Lung (tissue), 12 donors: ENCODE data around the gene BHMT2. TPM values are rescaled to one million over a fixed set of nuclear protein-coding genes. Genes with fewer than 3 reads are reported as not detected.

Experiments used
- ATAC-seq: fragments of 200-7000 bp; cut with Tn5 transposase; one replicate; pipeline ENCODE4 v1.9.1; 2020; ENCODE audit warnings: moderate number of reproducible peaks; ENCODE audit not compliant: insufficient read depth, low FRiP score
- DNase-seq, 3 donors: peaks; one replicate each; pipeline ENCODE4 v3.0.0-alpha.2; 2013 to 2017
- H3K27ac ChIP-seq, 2 donors: one replicate each; pipeline ENCODE4 v1.5.1; 2013; ENCODE audit warnings: mild to moderate bottlenecking in 2 of 2, moderate library complexity in 2 of 2, control low read depth in 1 of 2, inconsistent platforms in 1 of 2, low read depth in 1 of 2, low read length in 1 of 2
- H3K27me3 ChIP-seq, 3 donors: one replicate each; pipeline ENCODE4 v1.5.1; 2013; ENCODE audit warnings: low read length in 2 of 3; ENCODE audit not compliant: control insufficient read depth in 3 of 3, insufficient read depth in 3 of 3
- H3K36me3 ChIP-seq, 4 donors: one replicate each; pipeline ENCODE4 v1.5.1; 2013; ENCODE audit warnings: low read length in 4 of 4, mild to moderate bottlenecking in 1 of 4, moderate library complexity in 1 of 4; ENCODE audit not compliant: control insufficient read depth in 4 of 4, insufficient read depth in 4 of 4
- H3K4me1 ChIP-seq, 5 donors: one replicate each; pipeline ENCODE4 v1.5.1; 2013; ENCODE audit warnings: low read length in 5 of 5, mild to moderate bottlenecking in 2 of 5, moderate library complexity in 1 of 5; ENCODE audit not compliant: control insufficient read depth in 5 of 5, insufficient read depth in 5 of 5
- H3K4me3 ChIP-seq: one replicate; pipeline ENCODE4 v1.5.1; 2013; ENCODE audit warnings: mild to moderate bottlenecking, control low read depth, moderate library complexity
- H3K9ac ChIP-seq, 2 donors: one replicate each; pipeline ENCODE4 v1.5.1; 2013; ENCODE audit warnings: low read length in 2 of 2, control low read depth in 1 of 2; ENCODE audit not compliant: insufficient read depth in 1 of 2
- H3K9me3 ChIP-seq, 4 donors: one replicate each; pipeline ENCODE4 v1.5.1; 2013; ENCODE audit warnings: low read length in 3 of 4, mild to moderate bottlenecking in 1 of 4, moderate library complexity in 1 of 4; ENCODE audit not compliant: control insufficient read depth in 4 of 4, insufficient read depth in 3 of 4
- CTCF ChIP-seq: IDR thresholded peaks from 2 replicates; pipeline ENCODE4 v1.5.1; 2012; ENCODE audit warnings: mild to moderate bottlenecking; ENCODE audit errors: control extremely low read depth, extremely low read depth
- WGBS, 2 donors: extraction: QIAGEN DNeasy Blood & Tissue Kit; methylation state at CpG; one replicate each; pipeline ENCODE4 v1.1.7; 2013; 5-methylcytosine and 5-hydroxymethylcytosine counted together
- polyA plus RNA-seq, 2 donors: library from polyadenylated mRNA; stranded (reverse); fragments of 200-250 nt; gene quantifications; one replicate each; pipeline ENCODE4 v1.2.1, GENCODE V29; 2013
- total RNA-seq, 2 donors: library from RNA; depleted of rRNA in 1 of 2; stranded (reverse); fragments of >200 nt in 1 of 2; gene quantifications; one replicate each; pipeline ENCODE4 v1.2.1, GENCODE V29; 2014 to 2021
- donor health status: control.
- donor health status: control.
- donor health status: Bipolar disorder and iron deficiency.
- donor health status: healthy.
- donor health status: DM: yes; HTN: yes; CAD: no.

The BHMT2 gene
- total and polyA plus RNA-seq, 4 donors = 1.0 to 4.6 (median 1.7) TPM

DNA sequence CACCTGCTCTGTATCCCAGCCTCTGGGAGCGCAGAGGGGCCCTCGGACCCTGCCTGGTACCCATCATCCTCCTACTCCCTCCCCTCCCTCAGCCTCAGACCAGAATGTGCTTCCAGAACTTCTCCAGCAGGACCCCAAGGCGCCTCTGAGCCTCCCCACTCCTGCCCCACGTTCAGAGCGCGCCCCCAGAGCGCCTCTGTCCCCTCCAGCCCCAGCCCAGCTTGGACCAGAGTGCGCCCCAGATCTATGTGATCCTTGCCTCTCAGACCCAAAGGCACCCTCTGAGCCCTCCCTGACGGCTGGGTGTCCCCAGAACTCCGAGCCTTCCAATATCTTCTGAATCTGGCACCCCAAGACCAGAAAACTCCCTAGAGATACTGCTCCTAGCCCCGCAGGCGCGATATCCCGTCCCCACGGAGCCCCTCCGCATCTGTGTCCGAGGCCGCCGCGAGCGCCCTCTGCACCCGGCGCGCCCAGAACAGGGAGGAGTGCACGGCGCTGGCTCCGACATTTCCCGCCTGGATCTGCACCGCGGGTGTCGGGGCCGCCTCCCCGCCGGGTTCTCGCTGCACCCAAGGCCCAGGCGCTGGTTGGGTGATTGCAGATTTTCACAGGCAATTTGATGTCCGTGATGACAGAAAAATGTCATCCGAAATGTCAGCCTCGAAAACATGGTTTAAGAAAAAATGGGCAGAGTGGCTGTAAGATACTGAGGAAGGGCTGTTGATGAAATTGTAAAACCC, 42.6 kb downstream of the BHMT2 start:
- H3K27ac ChIP-seq = no peak overlapping the region
- H3K9ac ChIP-seq = no peak overlapping the region
- H3K36me3 ChIP-seq = no peaks in the 10 kb centered on the region
- H3K27me3 ChIP-seq = peaks cover 3 to 59% (median 54%) of the 10 kb centered on the region in 3 donors
- DNase-seq (no peak), ATAC-seq (no peak)
- peak overlapping the region; percentile 9 for H3K4me3 ChIP-seq
- no peak for TF ChIP-seq CTCF
- 9% methylated on average over 37 to 39 of the region's 39 CpGs for WGBS, 2 donors
- peaks cover 0 to 8% (median 0%) of the 10 kb centered on the region in 4 donors for H3K9me3 ChIP-seq
- peaks cover 0 to 9% (median 4%) of the 10 kb centered on the region in 5 donors for H3K4me1 ChIP-seq

- H3K27ac ChIP-seq = no peak overlapping the region
- peaks cover 3 to 59% (median 54%) of the 10 kb centered on the region in 3 donors for H3K27me3 ChIP-seq
- WGBS, 2 donors = 83 to 89% methylated on average over 5 of the region's 5 CpGs
- peaks cover 0 to 8% (median 0%) of the 10 kb centered on the region in 4 donors for H3K9me3 ChIP-seq
- peaks cover 0 to 9% (median 4%) of the 10 kb centered on the region in 5 donors for H3K4me1 ChIP-seq
- H3K36me3 ChIP-seq = no peaks in the 10 kb centered on the region
- no peak for DNase-seq
- no peak overlapping the region for H3K9ac ChIP-seq
- H3K4me3 ChIP-seq = no peak overlapping the region
- no peak for TF ChIP-seq CTCF
- ATAC-seq = no peak
Measured at GRCh38 chr5:79112703-79113058, 43.1 kb downstream of the BHMT2 start.

DNA sequence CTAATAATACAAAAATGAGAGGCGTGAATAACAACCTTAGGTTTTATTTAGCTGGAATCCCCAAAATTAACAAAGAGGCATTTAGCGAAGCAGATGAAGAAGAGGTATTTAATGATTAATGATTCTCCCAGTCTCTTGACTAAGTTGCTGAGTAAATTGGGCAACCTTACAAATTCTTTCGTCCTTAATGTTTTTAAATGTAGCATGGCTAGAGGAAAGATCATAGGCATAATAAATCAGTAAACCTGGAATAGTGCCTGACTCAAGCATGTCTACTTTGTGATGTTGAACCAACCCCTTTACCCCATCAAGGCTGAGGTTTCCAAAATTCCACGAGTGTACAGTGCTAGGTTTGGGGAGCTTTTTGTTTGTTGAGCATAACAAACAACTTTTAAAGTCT, 49.9 kb downstream of the BHMT2 start:
- no peak for ATAC-seq
- 77 to 88% methylated on average over 4 of the region's 4 CpGs for WGBS, 2 donors

More for the DNA sequence above, 49.9 kb downstream of the BHMT2 start:
- no peak for TF ChIP-seq CTCF
- no peak for DNase-seq
- Histone ChIP-seq H3K27me3 (peaks cover 0 to 7% (median 5%) of the 10 kb centered on the region in 3 donors), H3K36me3 (no peaks in the 10 kb centered on the region), H3K4me1 (no peaks in the 10 kb centered on the region), H3K27ac (no peak overlapping the region), H3K4me3 (no peak overlapping the region), H3K9me3 (no peaks in the 10 kb centered on the region), H3K9ac (no peak overlapping the region)
